ENCODE measurements around the gene TMIGD1. TPM values are rescaled to one million over a fixed set of nuclear protein-coding genes. Genes with fewer than 3 reads are reported as not detected.

TMIGD1 gene
- total RNA-seq, 4 donors from 2014 or later = not detected

DNA sequence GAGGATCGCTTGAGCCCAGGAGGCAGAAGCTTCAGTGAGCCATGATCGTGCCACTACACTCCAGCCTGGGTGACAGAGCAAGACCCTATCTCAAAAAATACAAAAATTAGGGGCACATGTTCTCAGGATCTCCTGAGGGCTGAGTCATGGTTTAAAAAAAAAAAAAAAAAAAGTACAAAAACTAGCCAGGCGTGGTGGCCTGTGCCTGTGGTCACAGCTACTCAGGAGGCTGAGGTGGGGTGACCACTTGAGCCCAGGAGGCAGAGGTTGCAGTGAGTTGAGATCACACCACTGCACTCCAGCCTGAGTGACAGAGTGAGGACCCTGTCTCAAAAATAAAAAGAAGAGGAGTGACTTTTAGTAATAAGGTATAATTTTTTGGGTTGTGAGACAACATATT is 59.0 kb downstream of the TMIGD1 start:
- H3K27ac ChIP-seq = no peak overlapping the region
- H3K36me3 ChIP-seq = peaks cover 23 to 38% of the 10 kb centered on the region in 2 donors
- TF ChIP-seq POLR2A (IDR thresholded peaks at IDR 0.05) = no peak
- TF ChIP-seq, protein P1, sequence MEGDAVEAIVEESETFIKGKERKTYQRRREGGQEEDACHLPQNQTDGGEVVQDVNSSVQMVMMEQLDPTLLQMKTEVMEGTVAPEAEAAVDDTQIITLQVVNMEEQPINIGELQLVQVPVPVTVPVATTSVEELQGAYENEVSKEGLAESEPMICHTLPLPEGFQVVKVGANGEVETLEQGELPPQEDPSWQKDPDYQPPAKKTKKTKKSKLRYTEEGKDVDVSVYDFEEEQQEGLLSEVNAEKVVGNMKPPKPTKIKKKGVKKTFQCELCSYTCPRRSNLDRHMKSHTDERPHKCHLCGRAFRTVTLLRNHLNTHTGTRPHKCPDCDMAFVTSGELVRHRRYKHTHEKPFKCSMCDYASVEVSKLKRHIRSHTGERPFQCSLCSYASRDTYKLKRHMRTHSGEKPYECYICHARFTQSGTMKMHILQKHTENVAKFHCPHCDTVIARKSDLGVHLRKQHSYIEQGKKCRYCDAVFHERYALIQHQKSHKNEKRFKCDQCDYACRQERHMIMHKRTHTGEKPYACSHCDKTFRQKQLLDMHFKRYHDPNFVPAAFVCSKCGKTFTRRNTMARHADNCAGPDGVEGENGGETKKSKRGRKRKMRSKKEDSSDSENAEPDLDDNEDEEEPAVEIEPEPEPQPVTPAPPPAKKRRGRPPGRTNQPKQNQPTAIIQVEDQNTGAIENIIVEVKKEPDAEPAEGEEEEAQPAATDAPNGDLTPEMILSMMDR (IDR thresholded peaks at IDR 0.05) = no peak
- H3K4me3 ChIP-seq (replicated peaks in 1 of 3) = no peak overlapping the region
- H3K4me1 ChIP-seq = no peaks in the 10 kb centered on the region
- H3K27me3 ChIP-seq = no peaks in the 10 kb centered on the region
- intact Hi-C loops (cut with DNase I) = no loop called here
- WGBS, 2 donors = 87 to 93% methylated on average over 3 of the region's 3 CpGs
- H3K9me3 ChIP-seq = no peaks in the 10 kb centered on the region
- DNase-seq = peak; percentile 33 to 34

DNA sequence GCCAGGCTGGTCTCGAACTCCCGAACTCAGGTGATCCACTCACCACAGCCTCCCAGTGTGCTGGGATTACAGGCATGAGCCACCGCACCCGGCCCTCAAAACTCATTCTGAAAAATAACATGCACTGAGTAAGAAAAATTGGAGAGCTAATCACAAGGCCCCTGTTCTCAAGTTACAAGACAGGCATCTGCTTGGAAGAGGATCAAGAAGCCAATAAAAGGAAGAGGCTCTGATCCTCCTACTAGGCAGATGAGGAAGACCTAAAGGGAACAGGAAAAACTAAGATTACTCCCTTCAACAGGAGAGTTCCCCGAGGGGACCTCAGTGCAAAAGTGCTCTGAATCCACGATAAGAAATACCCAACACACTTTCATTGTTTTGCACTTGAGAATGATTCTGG is 60.5 kb downstream of the TMIGD1 start:
- intact Hi-C loops (cut with DNase I) = no loop called here
- Histone ChIP-seq H3K27me3 (no peaks in the 10 kb centered on the region), H3K36me3 (peaks cover 25 to 33% of the 10 kb centered on the region in 2 donors), H3K4me1 (no peaks in the 10 kb centered on the region), H3K9me3 (no peaks in the 10 kb centered on the region), H3K4me3 (replicated peaks in 1 of 3) (no peak overlapping the region), H3K27ac (no peak overlapping the region)
- no peak for DNase-seq
- TF ChIP-seq, protein P1 (IDR thresholded peaks at IDR 0.05) = no peak
- no peak for TF ChIP-seq POLR2A (IDR thresholded peaks at IDR 0.05)
- WGBS, 2 donors = 91 to 95% methylated on average over 6 of the region's 6 CpGs

DNA sequence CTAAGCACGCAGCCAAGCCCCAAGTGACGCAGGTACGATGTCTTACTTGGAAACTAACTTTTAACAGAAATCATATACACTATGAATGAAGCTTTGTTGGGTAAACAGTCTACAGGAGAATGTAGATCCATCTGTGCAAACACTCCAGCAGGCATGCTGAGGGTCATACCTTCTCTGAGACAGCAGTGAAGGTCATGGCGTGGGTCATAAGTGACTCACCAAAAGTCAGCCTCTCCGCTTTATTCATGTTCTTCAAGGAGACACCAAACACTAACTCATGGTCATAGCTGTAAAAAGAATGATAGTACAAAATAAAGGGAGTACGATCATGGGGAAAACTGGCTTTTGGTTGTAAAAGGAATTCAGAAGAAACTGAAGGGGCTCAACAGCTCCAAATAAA is 62.8 kb downstream of the TMIGD1 start:
- intact Hi-C loops (cut with DNase I) = no loop called here
- 96 to 98% methylated on average over 6 of the region's 6 CpGs for WGBS, 2 donors
- H3K4me3 ChIP-seq (replicated peaks in 1 of 3) = no peak overlapping the region
- H3K27me3 ChIP-seq = no peaks in the 10 kb centered on the region
- no peaks in the 10 kb centered on the region for H3K9me3 ChIP-seq
- no peak for DNase-seq
- no peaks in the 10 kb centered on the region for H3K4me1 ChIP-seq
- H3K36me3 ChIP-seq = peaks cover 25 to 41% of the 10 kb centered on the region in 2 donors
- no peak overlapping the region for H3K27ac ChIP-seq
- no peak for TF ChIP-seq POLR2A (IDR thresholded peaks at IDR 0.05)
- TF ChIP-seq, protein P1 (IDR thresholded peaks at IDR 0.05) = no peak

DNA sequence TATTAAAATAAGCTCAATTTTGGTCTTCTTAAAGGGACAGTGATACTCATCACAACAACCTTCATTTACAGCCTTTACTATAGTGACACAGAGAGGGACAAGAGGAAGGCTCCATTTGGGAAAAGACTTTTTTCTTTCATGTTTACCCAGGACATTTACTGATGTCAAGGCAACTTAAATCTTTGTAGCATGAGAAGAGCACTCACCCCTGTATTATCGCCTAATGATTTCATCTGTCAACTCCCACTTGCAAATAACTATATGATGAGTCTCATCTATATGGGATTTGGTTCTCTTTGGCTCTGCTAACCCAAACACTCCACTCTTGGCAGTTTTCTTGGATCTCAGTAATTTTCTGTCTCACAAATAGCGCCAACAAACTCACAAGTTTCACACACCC is 66.2 kb downstream of the TMIGD1 start:
- no peak overlapping the region for H3K4me3 ChIP-seq (replicated peaks in 1 of 3)
- no peaks in the 10 kb centered on the region for H3K27me3 ChIP-seq
- peaks cover 0 to 9% of the 10 kb centered on the region in 2 donors for H3K4me1 ChIP-seq
- no peak for DNase-seq
- no peak for TF ChIP-seq POLR2A (IDR thresholded peaks at IDR 0.05)
- TF ChIP-seq, protein P1 (IDR thresholded peaks at IDR 0.05) = no peak
- H3K9me3 ChIP-seq = no peaks in the 10 kb centered on the region
- WGBS, 2 donors = 99% methylated on average over 2 of the region's 2 CpGs
- H3K27ac ChIP-seq = no peak overlapping the region
- H3K36me3 ChIP-seq = peaks cover 21 to 35% of the 10 kb centered on the region in 2 donors
- intact Hi-C loops (cut with DNase I) = no loop called here

Small RNAs within 50 kb of the gene (small RNA-seq; reads per million reads assigned to genes)
- gene RF00019 = not detected
- gene RNU6-1267P = not detected
- not detected for gene RNU6-990P

Other genes with a start within 250 kb of the TMIGD1 start
- 10 to 100 TPM; 21.3 to 33.3 (median 25.5) TPM for gene NSRP1, start 217.2 kb downstream of the TMIGD1 start, total RNA-seq
- 1 to 10 TPM in 1 of 4 donors, under 1 TPM in 3; under 0.01 to 4.9 (median 0.20) TPM for gene SLC6A4, start 98.4 kb downstream of the TMIGD1 start, total RNA-seq
- 10 to 100 TPM; 17.5 to 31.7 (median 27.1) TPM for gene BLMH, start 42.1 kb downstream of the TMIGD1 start, total RNA-seq
- gene CPD, start 44.9 kb upstream of the TMIGD1 start, total RNA-seq = 100 to 1,000 TPM in 1 of 4 donors, 10 to 100 TPM in 3; 58.2 to 102 (median 79.9) TPM
- gene GOSR1, start 143.4 kb upstream of the TMIGD1 start, total RNA-seq = 10 to 100 TPM; 36.3 to 70.4 (median 54.7) TPM

Data from thyroid gland (tissue), 4 donors.